Thyroid gland (tissue), 4 donors: Measurements from ENCODE around the gene BRSK1. TPM values are rescaled to one million over a fixed set of nuclear protein-coding genes. Genes with fewer than 3 reads are reported as not detected.

Experiments
- DNase-seq, 2 donors: peaks; one replicate each; pipeline ENCODE4 v3.0.0-alpha.2; 2019
- H3K27ac ChIP-seq, 3 donors: fragments of 200-600 bp; sonication (generic); 1 replicate in 2 of 3; 2 replicates in 1 of 3; pipeline ENCODE4 v1.5.1; 2016 to 2019; ENCODE audit warnings: mild to moderate bottlenecking in 1 of 3, moderate library complexity in 1 of 3
- H3K27me3 ChIP-seq: fragments of 200-600 bp; sonication (generic); one replicate; pipeline ENCODE4 v1.5.1; 2019
- H3K36me3 ChIP-seq, 2 donors: fragments of 200-600 bp; sonication (generic); one replicate each; pipeline ENCODE4 v1.5.1; 2016 to 2019
- H3K4me1 ChIP-seq, 2 donors: fragments of 200-600 bp; sonication (generic); one replicate each; pipeline ENCODE4 v1.5.1; 2017 to 2019
- H3K4me3 ChIP-seq, 3 donors: fragments of 200-600 bp; sonication (generic); replicated peaks in 1 of 3; 1 replicate in 2 of 3; 2 replicates in 1 of 3; pipeline ENCODE4 v1.5.1; 2016; ENCODE audit warnings: mild to moderate bottlenecking in 1 of 3
- H3K9me3 ChIP-seq: fragments of 200-600 bp; sonication (generic); one replicate; pipeline ENCODE4 v1.5.1; 2017
- CTCF ChIP-seq, 6 experiments: fragments of 200-600 bp in 3 of 6; fragments of 450-650 bp in 3 of 6; sonication (generic) in 3 of 6; IDR thresholded peaks; one replicate each; pipeline ENCODE4 v1.5.1; 2016 to 2019; ENCODE audit warnings: antibody characterized with exemption in 6 of 6, mild to moderate bottlenecking in 2 of 6, inconsistent platforms in 1 of 6, moderate library complexity in 1 of 6
- POLR2A ChIP-seq, 2 donors: fragments of 450-650 bp; IDR thresholded peaks; one replicate each; pipeline ENCODE4 v1.6.1; 2017; ENCODE audit warnings: antibody characterized with exemption in 2 of 2, mild to moderate bottlenecking in 2 of 2, moderate library complexity in 1 of 2
- WGBS, 2 donors: methylation state at CpG; one replicate each; pipeline ENCODE4 v1.1.5; 2017; 5-methylcytosine and 5-hydroxymethylcytosine counted together
- intact Hi-C: fragments of 100-400 bp; cut with DNase I; formaldehyde crosslinking; loops from one replicate; pipeline ENCODE4 v1.15.1; 2023
- total RNA-seq, 4 donors: library from RNA; depleted of rRNA; stranded (reverse); fragments of >200 nt; gene quantifications; one replicate each; pipeline ENCODE4 v1.2.3, GENCODE V29; 2016

The BRSK1 gene
- total RNA-seq, 4 donors from 2014 or later, result 0.83 to 1.2 TPM; not detected in 2

- TF ChIP-seq POLR2A (IDR thresholded peaks at IDR 0.05) (no peak), CTCF (IDR thresholded peaks at IDR 0.05) (no peak)
- WGBS, 2 donors, result 3% methylated on average over 23 to 24 of the region's 24 CpGs
- H3K4me1 ChIP-seq, result peaks cover 11 to 16% of the 10 kb centered on the region in 2 donors
- intact Hi-C loops, result no loop called here
- no peak for DNase-seq
- peak overlapping the region in 1 of 3 donors; percentile 23 for H3K4me3 ChIP-seq
- H3K27ac ChIP-seq, result no peak overlapping the region
- H3K9me3 ChIP-seq, result no peaks in the 10 kb centered on the region
- peaks cover 25% of the 10 kb centered on the region for H3K27me3 ChIP-seq
- no peaks in the 10 kb centered on the region for H3K36me3 ChIP-seq
These were observed 69.6 kb downstream of the BRSK1 start for GRCh38 chr19:55353356-55353802.

- Histone ChIP-seq H3K9me3 (no peaks in the 10 kb centered on the region), H3K36me3 (no peaks in the 10 kb centered on the region), H3K27me3 (peaks cover 25% of the 10 kb centered on the region), H3K27ac (no peak overlapping the region), H3K4me3 (peak overlapping the region in 1 of 3 donors; percentile 23), H3K4me1 (peaks cover 11 to 16% of the 10 kb centered on the region in 2 donors)
- intact Hi-C loops, result no loop called here
- 2 to 5% methylated on average over 14 to 51 of the region's 72 CpGs for WGBS, 2 donors
- peak; percentile 29 to 31 for DNase-seq
- TF ChIP-seq CTCF (IDR thresholded peaks at IDR 0.05) (no peak), POLR2A (IDR thresholded peaks at IDR 0.05) (no peak)
These were observed 70.3 kb downstream of the BRSK1 start for GRCh38 chr19:55353803-55354697.

- DNase-seq, result no peak
- Histone ChIP-seq H3K27ac (no peak within 1 kb of the TSS), H3K27me3 (peaks cover 25% of the 10 kb centered on the region), H3K9me3 (no peaks in the 10 kb centered on the region), H3K36me3 (no peaks in the 10 kb centered on the region), H3K4me1 (peaks cover 11 to 16% of the 10 kb centered on the region in 2 donors), H3K4me3 (peak within 1 kb of the TSS in 1 of 3 donors; percentile 23)
- intact Hi-C loops, result no loop called here
- WGBS, 2 donors, result 2 to 4% methylated on average over 20 to 28 of the region's 43 CpGs
- TF ChIP-seq CTCF (IDR thresholded peaks at IDR 0.05) (no peak), POLR2A (IDR thresholded peaks at IDR 0.05) (no peak)
These were observed 71.0 kb downstream of the BRSK1 start, which contains the start of gene COX6B2 for GRCh38 chr19:55354698-55355212. Gene COX6B2, minus strand, starts transcription at chr19:55354719. Its CDS starts 198 bp downstream, at chr19:55354521.

- TF ChIP-seq POLR2A (IDR thresholded peaks at IDR 0.05) (no peak), CTCF (IDR thresholded peaks at IDR 0.05) (no peak)
- 24 to 42% methylated on average over 11 to 13 of the region's 13 CpGs for WGBS, 2 donors
- Histone ChIP-seq H3K36me3 (no peaks in the 10 kb centered on the region), H3K9me3 (no peaks in the 10 kb centered on the region), H3K27ac (no peak overlapping the region), H3K4me3 (no peak overlapping the region), H3K4me1 (peaks cover 11 to 16% of the 10 kb centered on the region in 2 donors), H3K27me3 (peaks cover 25% of the 10 kb centered on the region)
- DNase-seq, result no peak
- intact Hi-C loops, result no loop called here
These were observed 71.5 kb downstream of the BRSK1 start for GRCh38 chr19:55355213-55355821.
